MM.1S (cell line): Measurements from ENCODE around the gene TMED6.

Experiments
- CTCF ChIP-seq: fragments of 300-600 bp; sonication (generic); IDR thresholded peaks from 2 replicates; pipeline ENCODE4 v1.5.1; 2016; ENCODE audit warnings: antibody characterized with exemption, low read length, mixed read lengths
- EZH2 ChIP-seq: fragments of 300-600 bp; sonication (generic); optimal IDR thresholded peaks from 2 replicates; pipeline ENCODE3; 2017; ENCODE audit warnings: low read depth, mild to moderate bottlenecking, antibody characterized with exemption, low read length, mixed read lengths
- EZH2phosphoT487 ChIP-seq: fragments of 300-600 bp; sonication (generic); IDR thresholded peaks from 2 replicates; pipeline ENCODE4 v1.6.1; 2018; ENCODE audit warnings: antibody characterized with exemption, low read length

- TF ChIP-seq CTCF: no peak
- no peak for TF ChIP-seq EZH2
- TF ChIP-seq EZH2phosphoT487: no peak
Measured at GRCh38 chr16:69393898-69394849, 42.6 kb upstream of the TMED6 start.
